Measurements from ENCODE around the gene ZSWIM6. TPM values are rescaled to one million over a fixed set of nuclear protein-coding genes. Genes with fewer than 3 reads are reported as not detected.
"Not testable (repeated sequence)": the region's sequence is repeated elsewhere in the genome, so short reads cannot be mapped to it uniquely, and the experiment has no call there.

ZSWIM6 gene
- total RNA-seq, 1 experiment from 2014 or later, result 3.2 TPM

GRCh38 chr5:61407706-61408270 is 75.7 kb downstream of the ZSWIM6 start:
- DNase-seq (ENCODE audit: low spot score), result no peak

GRCh38 chr5:61408476-61409168 is 76.6 kb downstream of the ZSWIM6 start:
- peak; percentile 99 for DNase-seq (ENCODE audit: low spot score)

GRCh38 chr5:61409568-61409967 is 77.5 kb downstream of the ZSWIM6 start:
- peak; percentile 78 for DNase-seq (ENCODE audit: low spot score)

DNA sequence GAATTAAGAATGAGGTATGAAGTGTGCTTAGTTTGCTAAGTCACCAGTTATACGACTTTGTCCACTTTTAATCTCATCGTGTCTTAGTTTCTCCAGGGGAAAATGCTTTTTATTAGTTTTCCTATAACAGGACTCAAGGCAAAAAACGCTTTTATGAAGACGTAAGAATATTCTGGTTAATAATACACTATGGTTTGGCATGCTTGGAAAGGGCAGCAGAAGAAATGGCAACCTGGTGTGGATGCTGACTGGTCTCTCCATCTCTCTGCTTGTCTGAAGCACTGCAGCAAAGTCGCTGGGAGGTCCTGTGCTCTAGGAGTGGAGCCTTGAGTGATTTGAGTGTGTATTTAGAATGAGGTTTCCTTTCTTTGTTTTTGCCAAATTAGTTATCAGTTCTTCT is 78.8 kb downstream of the ZSWIM6 start:
- no peak for DNase-seq (ENCODE audit: low spot score)

DNA sequence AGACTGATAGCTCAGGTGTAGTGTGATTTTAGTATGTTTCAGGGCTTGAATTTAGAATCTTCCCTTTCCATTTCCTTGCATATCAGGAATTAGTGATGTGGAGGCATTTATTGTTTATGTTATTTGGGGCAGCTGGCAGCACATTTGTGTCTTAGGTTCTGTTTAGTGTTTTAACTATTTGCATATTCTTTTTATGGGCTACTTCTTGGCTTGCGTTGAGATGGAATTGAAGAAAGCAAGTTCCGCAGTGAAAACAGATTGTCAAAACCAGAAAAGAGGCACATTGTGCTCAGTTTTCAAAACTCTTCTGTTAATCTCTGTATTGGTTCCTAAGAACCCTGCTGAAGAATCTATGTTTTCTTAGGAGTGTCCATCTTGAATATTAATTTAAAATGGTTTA is 80.3 kb downstream of the ZSWIM6 start:
- no peak for DNase-seq (ENCODE audit: low spot score)

DNA sequence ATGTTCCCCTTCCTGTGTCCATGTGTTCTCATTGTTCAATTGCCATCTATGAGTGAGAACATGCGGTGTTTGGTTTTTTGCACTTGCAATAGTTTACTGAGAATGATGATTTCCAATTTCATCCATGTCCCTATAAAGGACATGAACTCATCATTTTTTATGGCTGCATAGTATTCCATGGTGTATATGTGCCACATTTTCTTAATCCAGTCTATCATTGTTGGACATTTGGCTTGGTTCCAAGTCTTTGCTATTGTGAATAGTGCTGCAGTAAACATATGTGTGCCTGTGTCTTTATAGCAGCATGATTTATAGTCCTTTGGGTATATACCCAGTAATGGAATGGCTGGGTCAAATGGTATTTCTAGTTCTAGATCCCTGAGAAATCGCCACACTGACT is 81.1 kb downstream of the ZSWIM6 start:
- DNase-seq (ENCODE audit: low spot score), result not testable (repeated sequence)

- no peak for DNase-seq (ENCODE audit: low spot score)
Measured at GRCh38 chr5:61414806-61415205, 82.7 kb downstream of the ZSWIM6 start.

GRCh38 chr5:61416010-61416409 is 84.0 kb downstream of the ZSWIM6 start:
- no peak for DNase-seq (ENCODE audit: low spot score)

GRCh38 chr5:61416420-61416819 is 84.4 kb downstream of the ZSWIM6 start:
- DNase-seq (ENCODE audit: low spot score), result no peak

DNA sequence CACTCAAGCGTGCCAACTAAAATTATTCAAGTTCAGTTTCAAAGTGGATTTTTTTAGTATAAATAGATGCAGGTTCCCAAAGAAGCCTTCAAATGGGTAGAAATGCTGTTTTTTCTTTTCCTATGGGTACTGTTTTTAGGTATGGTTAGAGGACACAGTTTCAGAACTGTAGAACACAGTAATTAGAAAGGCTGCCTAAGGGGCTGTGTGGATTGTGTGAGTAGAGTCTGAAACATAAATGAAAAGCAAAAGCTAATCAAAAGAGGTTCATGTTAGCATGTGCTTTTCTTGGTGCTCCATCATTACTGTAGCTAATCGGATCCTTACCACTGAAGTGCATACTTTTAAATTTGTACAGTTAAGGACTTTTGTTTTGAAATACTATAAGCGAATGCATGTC is 85.3 kb downstream of the ZSWIM6 start:
- DNase-seq (ENCODE audit: low spot score), result no peak

GRCh38 chr5:61417851-61418250 is 85.8 kb downstream of the ZSWIM6 start:
- DNase-seq (ENCODE audit: low spot score), result no peak

- DNase-seq (ENCODE audit: low spot score), result no peak
Measured at GRCh38 chr5:61419106-61419505, 87.0 kb downstream of the ZSWIM6 start.

DNA sequence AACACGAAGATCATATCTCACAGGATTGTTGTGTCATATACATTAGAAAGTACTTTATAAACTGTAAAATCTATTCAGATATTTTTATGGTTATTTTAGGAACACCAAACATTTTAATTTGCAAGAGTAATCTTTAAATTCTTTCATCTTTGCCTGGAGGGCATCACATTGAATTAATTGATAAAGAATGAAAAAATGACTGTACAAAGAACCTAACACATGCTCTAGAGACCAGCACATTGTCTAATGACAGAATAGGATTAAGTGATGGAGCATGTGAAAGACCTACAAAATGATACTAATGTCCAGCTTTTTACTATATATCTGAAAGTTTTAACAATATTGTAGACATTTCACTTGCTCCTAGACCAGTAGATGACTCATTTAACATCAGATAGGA is 88.0 kb downstream of the ZSWIM6 start:
- DNase-seq (ENCODE audit: low spot score), result no peak

- not testable (repeated sequence) for DNase-seq (ENCODE audit: low spot score)
Measured at GRCh38 chr5:61421262-61421661, 89.2 kb downstream of the ZSWIM6 start.

DNA sequence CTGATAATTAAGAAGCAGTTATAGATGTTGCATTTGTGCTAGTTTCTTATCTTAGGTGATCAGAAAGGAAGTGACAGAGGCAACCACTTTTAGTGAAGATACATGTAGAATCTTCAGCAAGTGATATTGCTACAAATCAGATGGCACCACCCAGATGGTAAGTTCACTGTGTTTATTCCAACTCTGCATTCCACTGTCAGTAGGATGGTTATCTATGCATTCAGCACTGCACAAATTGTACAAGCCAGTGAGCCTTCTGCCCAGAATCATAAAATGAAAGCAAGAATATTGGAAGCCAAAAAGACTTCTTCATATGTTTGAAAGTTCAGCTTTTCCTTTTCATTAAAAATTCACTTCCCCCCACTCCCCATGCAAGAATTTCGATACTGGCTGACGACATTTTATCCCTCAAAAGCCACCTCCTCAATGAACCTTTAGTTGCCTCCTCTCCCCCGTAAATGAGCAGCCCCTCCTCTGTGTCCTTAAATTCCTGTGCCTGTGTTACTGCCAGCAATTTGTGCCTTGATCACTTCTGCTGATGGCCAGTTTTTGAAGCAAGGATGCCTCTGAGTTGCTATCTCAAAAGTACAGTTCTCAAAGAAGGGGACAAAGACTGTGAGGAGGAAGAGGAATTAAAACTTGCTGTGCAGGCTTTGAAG is 91.6 kb downstream of the ZSWIM6 start:
- no peak for DNase-seq (ENCODE audit: low spot score)

DNA sequence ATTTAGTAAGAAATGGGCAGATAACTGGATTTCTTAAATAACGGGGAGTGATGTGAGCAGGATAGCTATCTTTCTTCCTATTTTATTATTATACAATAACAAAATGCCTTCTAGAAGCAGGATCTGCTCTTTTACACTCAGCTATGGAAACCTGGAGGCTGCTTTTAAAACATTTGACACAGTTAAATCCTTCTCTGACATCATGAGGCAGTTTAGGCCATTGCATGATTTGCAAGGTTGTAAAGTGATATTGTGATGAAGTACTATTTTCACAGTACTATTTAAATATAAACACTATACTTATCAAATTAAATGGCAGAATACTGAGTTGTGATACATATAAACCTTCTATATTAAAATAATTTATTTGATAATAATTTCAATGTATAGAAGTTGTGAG is 93.9 kb downstream of the ZSWIM6 start:
- no peak for DNase-seq (ENCODE audit: low spot score)

DNA sequence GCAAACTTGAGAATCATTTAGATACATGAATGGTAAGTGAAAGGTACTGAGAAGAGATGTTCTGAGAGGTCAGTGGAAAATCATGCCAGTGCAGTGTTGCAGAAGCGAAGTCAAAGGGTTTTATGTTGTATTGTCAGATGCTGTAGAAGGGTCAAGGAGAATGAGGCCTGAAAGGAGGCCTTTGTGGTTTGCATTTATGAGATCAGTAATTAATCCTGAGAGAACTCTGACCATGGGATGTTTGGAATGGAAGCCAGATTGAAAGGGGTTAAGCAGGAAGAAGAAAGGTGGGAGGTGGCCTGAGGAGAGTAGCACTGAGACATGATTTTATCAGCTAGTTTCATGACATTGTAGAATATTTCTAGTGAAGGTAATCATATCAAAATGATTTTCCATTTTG is 97.8 kb downstream of the ZSWIM6 start:
- no peak for DNase-seq (ENCODE audit: low spot score)

DNA sequence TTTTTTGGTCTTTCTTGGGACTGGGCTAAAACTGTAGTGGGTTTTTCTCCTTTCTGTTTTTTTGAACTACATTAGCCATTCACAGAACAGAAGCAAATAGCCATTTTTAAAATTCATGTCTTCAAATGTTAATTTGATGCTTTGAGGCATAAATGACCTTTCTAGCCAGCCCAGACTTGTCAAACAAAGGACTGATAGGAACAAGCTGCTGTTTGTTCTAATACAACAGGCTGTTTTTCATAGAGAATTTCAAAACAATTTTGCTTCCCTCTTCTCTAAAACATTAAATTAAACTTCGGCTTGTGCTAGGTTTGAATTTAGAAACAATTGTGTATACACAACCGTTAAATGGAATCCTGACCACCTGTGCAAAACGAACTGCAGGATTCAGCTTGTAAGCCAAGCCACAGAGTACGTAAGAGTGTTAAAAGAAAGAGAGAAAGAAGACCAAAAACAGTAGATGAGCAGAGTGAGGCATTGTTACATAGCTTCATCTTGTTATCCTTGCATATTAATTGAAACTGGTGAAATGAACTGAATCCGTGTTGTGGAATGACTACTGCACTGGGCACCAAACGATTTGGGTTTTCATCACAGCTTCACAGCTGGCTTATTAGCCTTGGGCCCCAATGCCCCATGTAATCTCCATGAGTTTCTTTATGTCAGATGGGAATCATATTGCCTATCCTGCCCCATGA is 100.0 kb downstream of the ZSWIM6 start:
- no peak for DNase-seq (ENCODE audit: low spot score)

GRCh38 chr5:61435368-61435767 is 103.3 kb downstream of the ZSWIM6 start:
- no peak for DNase-seq (ENCODE audit: low spot score)

DNA sequence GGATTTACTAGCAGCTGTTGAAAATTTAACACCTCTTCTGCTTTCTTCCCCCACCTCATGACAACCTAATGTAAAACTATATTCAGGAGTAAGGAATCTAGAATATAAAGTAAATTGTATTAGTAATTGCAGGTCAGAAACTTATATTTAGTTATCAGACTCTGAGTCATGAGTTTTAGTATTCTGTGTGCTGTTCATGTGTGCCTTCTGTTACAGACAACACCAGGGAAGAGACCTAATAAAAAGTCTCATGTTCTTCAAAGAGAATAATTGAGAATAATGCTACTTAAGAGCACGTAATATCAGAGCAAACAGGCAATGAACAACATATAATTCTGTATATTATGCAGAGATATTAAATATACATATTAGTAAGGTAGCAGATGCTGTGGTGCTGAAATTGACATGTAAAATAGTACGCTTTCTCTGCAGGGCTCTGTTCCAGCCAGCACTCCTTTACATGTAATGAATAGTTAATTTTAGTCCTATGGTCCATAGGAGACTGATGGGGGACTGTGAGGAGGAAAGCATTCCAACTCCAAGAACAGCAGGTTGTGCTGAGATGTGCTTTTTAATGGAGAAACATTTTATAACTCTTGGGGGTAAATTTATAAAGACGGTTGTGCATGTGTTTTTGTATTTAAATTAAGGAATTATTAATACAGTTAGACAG is 106.4 kb downstream of the ZSWIM6 start:
- DNase-seq (ENCODE audit: low spot score), result no peak

DNA sequence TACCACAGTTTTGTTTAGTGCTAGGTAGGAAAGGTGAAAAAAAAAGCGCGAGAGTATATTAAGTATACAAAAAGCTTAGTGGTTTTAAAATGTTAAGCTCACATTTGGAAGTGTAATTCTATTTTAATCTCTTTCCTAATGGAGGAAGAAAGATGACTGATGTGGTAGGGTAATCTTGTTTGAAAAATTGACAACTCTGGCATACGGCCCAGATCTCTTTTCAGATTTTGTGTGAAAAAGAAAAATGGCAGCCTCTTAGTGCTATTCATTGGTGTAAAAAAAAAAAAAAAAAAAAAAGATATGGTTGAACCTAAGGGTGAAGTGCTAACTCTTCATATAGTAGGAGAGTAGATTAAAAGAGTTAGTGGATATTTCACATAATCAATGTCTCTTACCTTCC is 108.0 kb downstream of the ZSWIM6 start:
- no peak for DNase-seq (ENCODE audit: low spot score)

- no peak for DNase-seq (ENCODE audit: low spot score)
Measured at GRCh38 chr5:61440596-61440995, 108.5 kb downstream of the ZSWIM6 start.
